ENCODE measurements around the gene TRIM56.

DNA sequence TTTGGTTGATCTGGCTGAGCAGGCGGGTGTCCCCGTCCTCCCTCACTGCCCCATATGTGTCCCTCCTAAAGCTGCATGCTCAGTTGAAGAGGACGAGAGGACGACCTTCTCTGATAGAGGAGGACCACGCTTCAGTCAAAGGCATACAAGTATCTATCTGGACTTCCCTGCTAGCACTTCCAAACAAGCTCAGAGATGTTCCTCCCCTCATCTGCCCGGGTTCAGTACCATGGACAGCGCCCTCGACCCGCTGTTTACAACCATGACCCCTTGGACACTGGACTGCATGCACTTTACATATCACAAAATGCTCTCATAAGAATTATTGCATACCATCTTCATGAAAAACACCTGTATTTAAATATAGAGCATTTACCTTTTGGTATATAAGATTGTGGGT lies 26.9 kb upstream of the TRIM56 start:
- TF ChIP-seq, protein P1, sequence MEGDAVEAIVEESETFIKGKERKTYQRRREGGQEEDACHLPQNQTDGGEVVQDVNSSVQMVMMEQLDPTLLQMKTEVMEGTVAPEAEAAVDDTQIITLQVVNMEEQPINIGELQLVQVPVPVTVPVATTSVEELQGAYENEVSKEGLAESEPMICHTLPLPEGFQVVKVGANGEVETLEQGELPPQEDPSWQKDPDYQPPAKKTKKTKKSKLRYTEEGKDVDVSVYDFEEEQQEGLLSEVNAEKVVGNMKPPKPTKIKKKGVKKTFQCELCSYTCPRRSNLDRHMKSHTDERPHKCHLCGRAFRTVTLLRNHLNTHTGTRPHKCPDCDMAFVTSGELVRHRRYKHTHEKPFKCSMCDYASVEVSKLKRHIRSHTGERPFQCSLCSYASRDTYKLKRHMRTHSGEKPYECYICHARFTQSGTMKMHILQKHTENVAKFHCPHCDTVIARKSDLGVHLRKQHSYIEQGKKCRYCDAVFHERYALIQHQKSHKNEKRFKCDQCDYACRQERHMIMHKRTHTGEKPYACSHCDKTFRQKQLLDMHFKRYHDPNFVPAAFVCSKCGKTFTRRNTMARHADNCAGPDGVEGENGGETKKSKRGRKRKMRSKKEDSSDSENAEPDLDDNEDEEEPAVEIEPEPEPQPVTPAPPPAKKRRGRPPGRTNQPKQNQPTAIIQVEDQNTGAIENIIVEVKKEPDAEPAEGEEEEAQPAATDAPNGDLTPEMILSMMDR (IDR thresholded peaks at IDR 0.05; ENCODE audit: low read depth, low read length), result no peak
- TF ChIP-seq POLR2A (IDR thresholded peaks at IDR 0.05; ENCODE audit: extremely low read depth, insufficient read length), result no peak
